GM08714 (cell line): ENCODE results near the gene ASCC1.
"Not testable (repeated sequence)": the region's sequence is repeated elsewhere in the genome, so short reads cannot be mapped to it uniquely, and the experiment has no call there.

Experiments
- H3K4me3 ChIP-seq: fragments of 200-500 bp; sonication (Bioruptor generic); 2 replicates; pipeline ENCODE4 v1.5.1; 2014; ENCODE audit warnings: mild to moderate bottlenecking, low read length, inconsistent platforms
- ZNF274 ChIP-seq: IDR thresholded peaks from 2 replicates; pipeline ENCODE4 v1.6.1; 2012; ENCODE audit warnings: mild to moderate bottlenecking, low read depth, low read length

The ASCC1 gene

GRCh38 chr10:72238392-72239175 lies 22.5 kb upstream of the ASCC1 start:
- no peak overlapping the region for H3K4me3 ChIP-seq
- no peak for TF ChIP-seq ZNF274

GRCh38 chr10:72235544-72236279 lies 19.6 kb upstream of the ASCC1 start:
- TF ChIP-seq ZNF274, result no peak
- H3K4me3 ChIP-seq, result no peak overlapping the region

- TF ChIP-seq ZNF274, result no peak
- H3K4me3 ChIP-seq, result no peak overlapping the region
Measured at GRCh38 chr10:72234560-72235095, 18.6 kb upstream of the ASCC1 start.

- no peak for TF ChIP-seq ZNF274
- no peak overlapping the region for H3K4me3 ChIP-seq
Measured at GRCh38 chr10:72233621-72234020, 17.5 kb upstream of the ASCC1 start.

GRCh38 chr10:72229261-72230251 lies 13.5 kb upstream of the ASCC1 start:
- no peak for TF ChIP-seq ZNF274
- no peak overlapping the region for H3K4me3 ChIP-seq

GRCh38 chr10:72228318-72228751 lies 12.3 kb upstream of the ASCC1 start:
- TF ChIP-seq ZNF274, result no peak

GRCh38 chr10:72227826-72228225 lies 11.8 kb upstream of the ASCC1 start:
- no peak overlapping the region for H3K4me3 ChIP-seq
- TF ChIP-seq ZNF274, result no peak

More at GRCh38 chr10:72228318-72228751, 12.3 kb upstream of the ASCC1 start:
- H3K4me3 ChIP-seq, result no peak overlapping the region

GRCh38 chr10:72226418-72227027 lies 10.4 kb upstream of the ASCC1 start:
- no peak for TF ChIP-seq ZNF274
- no peak overlapping the region for H3K4me3 ChIP-seq

- H3K4me3 ChIP-seq, result not testable (repeated sequence)
Measured at GRCh38 chr10:72224191-72224590, 8.1 kb upstream of the ASCC1 start.

GRCh38 chr10:72223743-72224101 lies 7.6 kb upstream of the ASCC1 start:
- TF ChIP-seq ZNF274, result no peak
- H3K4me3 ChIP-seq, result no peak overlapping the region

- H3K4me3 ChIP-seq, result no peak overlapping the region
- TF ChIP-seq ZNF274, result no peak
Measured at GRCh38 chr10:72221278-72221677, 5.2 kb upstream of the ASCC1 start.

GRCh38 chr10:72220637-72221036 lies 4.6 kb upstream of the ASCC1 start:
- no peak for TF ChIP-seq ZNF274
- no peak overlapping the region for H3K4me3 ChIP-seq

GRCh38 chr10:72219235-72219814 lies 3.2 kb upstream of the ASCC1 start:
- no peak for TF ChIP-seq ZNF274
- H3K4me3 ChIP-seq, result no peak overlapping the region; the same call in 1 of the 2 replicates
